ENCODE results near the gene CUEDC1.
"Not testable (repeated sequence)": the region's sequence is repeated elsewhere in the genome, so short reads cannot be mapped to it uniquely, and the experiment has no call there.

The CUEDC1 gene

DNA sequence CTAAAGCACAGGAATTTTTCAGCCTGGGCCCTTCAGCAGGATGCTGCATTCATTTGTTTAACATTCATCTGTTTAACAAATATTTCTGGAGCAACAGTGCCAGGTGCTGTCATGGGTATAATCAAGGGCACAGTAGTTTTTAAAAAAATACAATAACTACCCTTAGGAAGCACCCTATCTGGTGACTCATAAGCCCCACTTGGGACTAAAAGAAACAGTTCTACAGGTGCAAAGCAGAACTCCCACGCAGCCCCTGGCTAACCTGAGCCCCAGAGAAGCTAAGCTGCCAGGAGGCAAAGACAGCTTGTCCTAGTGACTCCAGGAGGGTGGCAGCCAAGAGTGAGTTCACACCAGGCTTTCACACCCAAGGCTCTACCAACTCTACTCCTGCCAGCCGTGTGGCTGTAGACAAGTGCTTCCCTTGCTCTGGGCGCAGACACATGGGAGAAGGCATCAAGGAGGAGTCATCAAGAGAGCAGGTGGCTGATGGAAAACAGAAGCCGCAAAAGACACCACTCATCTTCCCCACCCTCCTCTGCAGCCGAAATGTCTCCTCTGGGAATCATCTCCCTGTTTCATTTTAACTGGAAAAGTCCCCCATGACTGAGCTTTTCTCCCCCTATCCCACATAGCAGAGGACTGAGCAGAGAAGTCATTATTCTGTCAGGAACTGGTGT, 14.4 kb downstream of the CUEDC1 start:
- no peak for DNase-seq (ENCODE audit: low read depth in 1 of 2, low spot score in 1 of 2)

GRCh38 chr17:57940231-57940630, 15.0 kb downstream of the CUEDC1 start:
- no peak for DNase-seq (ENCODE audit: low read depth in 1 of 2, low spot score in 1 of 2)

DNA sequence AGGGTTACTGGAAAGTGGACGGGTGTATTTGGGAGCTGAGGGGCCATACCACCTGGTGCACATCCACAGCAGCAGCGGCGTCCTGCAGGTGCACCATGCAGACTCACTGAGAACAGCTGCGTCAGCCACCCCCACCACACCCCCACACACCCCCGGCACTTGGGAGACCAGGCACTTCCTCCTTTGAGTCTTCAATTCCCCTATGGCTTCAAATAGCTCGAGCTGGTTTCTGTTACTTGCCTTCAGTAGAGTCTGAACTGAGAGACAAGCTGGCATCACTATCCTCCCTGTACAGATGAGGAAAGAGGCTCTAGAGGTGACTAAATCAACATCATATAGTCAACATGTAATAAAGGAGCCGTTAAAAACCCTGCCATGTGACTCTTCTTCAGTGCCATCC, 15.4 kb downstream of the CUEDC1 start:
- no peak for DNase-seq (ENCODE audit: low read depth in 1 of 2, low spot score in 1 of 2)

DNA sequence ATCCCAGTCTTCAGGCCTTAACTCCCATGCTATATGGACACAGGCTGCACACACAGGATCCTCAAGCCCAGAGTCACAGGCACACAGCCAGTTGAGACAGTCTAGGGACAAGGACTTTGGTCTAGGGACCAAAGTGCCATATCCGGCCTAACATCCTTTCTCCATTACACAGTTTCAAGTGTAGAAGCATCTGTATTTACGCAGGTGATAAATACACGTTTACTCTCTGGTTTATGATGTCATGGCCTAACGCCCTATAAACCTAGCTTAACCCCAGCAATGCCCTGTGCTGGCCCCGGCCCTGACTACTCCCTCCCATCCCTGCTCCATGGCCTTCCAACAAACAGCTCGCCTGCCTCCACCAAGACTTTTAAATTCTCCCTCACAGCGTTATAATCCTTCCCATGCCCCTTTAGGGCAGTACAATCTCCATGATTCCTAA, 17.1 kb downstream of the CUEDC1 start:
- no peak for DNase-seq (ENCODE audit: low read depth in 1 of 2, low spot score in 1 of 2)

GRCh38 chr17:57937492-57937891, 17.7 kb downstream of the CUEDC1 start:
- DNase-seq (ENCODE audit: low read depth in 1 of 2, low spot score in 1 of 2): no peak

DNA sequence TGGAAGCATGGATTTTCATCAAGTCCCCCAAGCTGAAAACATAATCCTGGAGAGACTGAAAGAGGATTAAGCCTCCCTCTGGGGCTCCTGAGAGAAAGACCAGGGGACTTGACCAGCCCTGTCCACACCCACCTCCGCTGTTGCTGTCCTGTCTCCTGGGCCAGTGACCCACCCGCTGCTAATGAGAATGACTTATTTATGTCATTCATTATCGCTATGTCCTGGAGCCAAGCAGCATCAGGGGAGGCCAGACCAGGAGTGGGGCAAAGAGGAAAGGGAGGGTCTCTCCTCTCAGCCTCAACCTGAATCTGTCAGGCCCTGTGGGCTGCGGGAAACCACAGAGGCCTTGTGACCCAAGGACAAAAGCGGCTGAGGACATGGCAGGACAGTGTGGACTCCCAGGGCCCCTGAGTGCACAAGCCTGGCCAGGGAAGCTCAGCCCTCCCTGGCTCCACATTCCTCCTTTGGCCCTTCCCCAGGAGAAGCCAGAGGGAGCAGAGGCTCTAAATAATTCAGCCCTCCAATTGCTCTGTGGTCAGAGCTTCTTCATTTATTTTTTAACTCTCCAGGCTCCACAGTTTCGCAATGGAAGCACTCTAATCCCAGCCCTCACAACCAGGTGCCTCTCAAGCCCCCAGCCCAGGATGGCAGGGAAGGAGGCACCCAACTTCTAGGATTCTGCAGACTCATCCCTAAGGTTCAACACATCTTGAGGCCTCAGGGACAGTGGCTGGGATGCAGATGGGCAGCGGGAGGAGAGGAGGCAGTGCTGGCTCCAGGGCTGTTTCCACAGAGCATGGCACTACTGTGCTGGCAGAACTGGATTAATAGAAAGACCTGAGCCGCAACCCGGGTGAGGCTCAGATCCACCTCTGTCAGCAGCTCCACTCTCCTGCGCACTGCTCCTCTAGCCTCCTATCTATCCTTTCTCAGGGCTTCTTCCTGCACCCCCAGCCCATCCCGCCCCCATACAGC, 19.1 kb downstream of the CUEDC1 start:
- no peak for DNase-seq (ENCODE audit: low read depth in 1 of 2, low spot score in 1 of 2)

DNA sequence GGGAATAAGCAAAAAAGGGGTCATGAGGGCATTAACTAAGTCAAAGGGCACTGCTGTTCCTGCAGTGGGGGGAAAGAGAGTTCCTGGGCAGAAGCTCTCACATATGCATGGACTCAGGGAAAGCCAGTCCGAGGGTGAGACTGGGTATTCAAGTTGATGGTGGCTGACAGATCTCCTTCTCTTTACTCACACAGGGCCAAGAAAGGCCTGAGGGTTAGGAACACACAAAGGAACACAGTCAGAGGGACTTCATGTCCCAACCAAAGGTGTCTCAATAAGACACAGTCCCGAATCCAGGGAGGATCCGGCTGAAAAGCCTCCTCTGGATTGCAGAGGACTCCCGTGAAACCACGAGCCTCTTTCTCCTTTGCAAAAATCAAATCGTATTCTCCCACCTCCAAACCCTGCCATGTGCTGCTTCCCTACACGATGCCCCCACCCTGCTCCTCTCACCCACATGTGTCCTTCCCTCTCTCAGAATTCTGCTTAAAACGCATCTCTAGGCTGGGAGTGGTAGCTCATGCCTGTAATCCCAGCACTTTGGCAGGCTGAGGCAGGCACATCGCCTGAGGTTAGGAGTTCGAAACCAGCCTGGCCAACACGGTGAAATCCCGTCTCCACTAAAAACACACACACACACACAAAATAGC, 23.6 kb downstream of the CUEDC1 start:
- DNase-seq (ENCODE audit: low read depth in 1 of 2, low spot score in 1 of 2): no peak

DNA sequence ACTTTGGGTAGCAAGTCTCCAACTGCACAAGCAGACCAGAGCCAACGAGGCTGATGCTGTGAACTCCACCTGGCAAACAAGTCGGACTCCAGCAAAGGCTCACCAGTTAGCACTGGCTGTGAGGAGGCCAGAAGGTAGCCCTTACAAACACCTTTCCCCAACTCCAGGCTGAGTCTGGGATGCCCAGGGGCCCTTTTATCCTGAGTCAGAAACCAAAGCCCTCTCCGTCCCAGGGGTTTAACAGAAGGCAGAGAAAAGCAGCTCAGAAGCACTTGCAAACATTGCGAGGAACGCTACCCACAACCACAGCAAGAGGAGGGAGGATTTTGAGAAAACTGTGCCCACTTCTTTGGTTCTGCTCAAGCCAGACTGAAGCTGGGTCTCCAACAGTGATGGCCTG, 25.0 kb downstream of the CUEDC1 start:
- no peak for DNase-seq (ENCODE audit: low read depth in 1 of 2, low spot score in 1 of 2)

DNA sequence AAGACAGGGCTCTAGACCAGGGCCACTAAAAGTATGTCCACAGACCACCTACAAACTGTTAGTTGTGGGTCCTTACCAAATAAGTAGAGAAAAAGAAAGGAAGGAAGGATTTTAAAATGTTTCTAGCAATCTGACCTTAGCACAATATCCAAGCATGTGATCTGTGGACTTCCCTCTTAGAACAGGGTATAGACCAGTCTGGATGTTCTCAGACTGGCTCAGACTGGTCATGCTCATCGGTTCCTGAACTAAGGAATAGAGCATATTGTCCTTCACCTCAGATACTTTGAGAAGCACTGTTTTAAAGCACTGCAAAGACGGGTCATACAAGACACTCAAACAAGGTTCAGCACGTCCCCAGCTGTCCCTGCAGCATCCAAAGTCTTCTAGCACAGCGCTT, 25.8 kb downstream of the CUEDC1 start:
- no peak for DNase-seq (ENCODE audit: low read depth in 1 of 2, low spot score in 1 of 2)

DNA sequence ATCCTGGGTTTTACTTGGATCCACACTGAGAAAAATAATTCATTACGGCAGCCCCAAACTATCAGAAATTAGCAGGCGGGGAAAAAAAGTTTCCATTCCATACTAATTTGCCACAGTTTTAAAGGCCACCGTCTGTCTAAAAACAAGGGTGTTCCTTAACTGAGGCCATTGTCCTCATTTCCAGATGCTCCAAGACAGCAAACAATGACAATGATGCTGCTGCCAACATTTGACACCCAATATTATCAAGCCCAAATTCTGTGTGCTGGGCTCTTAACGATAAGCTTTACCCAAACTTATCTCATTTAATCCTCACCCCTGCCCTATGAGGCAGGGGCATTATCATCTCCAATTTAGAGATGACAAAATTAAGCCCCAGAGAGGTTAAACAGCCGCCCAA, 26.3 kb downstream of the CUEDC1 start:
- DNase-seq (ENCODE audit: low read depth in 1 of 2, low spot score in 1 of 2): no peak

GRCh38 chr17:57927048-57927723, 28.0 kb downstream of the CUEDC1 start:
- no peak for DNase-seq (ENCODE audit: low read depth in 1 of 2, low spot score in 1 of 2)

DNA sequence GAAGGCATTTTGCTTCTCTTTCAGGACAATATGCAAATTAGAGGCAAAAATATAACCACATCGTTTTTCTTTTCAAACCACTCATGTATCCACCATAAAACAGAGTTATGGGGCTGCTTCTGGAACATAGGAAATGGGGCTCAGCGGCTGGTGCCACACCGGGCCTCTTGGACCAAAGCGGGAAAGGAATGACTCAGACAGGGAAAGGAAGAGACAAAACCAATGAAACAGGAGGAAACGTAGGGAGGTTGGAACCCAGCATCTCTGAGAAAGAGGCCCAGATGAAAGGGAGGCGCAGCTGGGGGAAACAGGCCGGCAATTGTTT, 28.5 kb downstream of the CUEDC1 start:
- no peak for DNase-seq (ENCODE audit: low read depth in 1 of 2, low spot score in 1 of 2)

DNA sequence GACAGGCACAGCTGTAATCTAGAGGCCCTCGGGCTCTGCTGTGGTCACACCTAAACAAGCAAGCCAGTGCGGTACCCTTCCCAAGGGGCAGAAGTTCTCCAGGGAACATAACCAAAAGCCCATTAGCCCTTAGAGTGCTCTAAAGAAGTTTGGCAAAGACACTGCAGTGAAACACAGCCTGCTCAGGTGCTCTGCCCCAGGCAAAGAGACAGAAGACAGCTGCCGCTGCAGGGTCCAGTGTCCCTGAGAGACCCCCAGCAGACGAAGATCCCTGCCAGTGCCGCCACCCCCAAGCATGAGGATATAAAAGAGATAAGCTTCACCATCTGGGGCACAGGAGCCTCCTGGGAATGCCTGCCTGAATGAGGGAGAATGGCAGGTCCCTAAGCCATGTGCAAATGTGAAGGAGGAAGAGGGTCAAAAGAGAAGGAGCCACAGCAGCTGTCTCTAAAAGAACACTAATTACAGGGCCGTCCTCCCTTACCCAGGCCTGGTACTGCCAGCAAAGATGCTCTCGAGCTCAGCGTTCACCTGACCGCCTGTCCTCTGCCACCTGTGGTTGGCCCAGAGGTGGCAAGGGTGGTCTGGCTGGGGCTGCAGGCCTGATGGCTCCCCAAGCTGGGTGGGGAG, 29.7 kb downstream of the CUEDC1 start:
- DNase-seq (ENCODE audit: low read depth in 1 of 2, low spot score in 1 of 2): no peak

DNA sequence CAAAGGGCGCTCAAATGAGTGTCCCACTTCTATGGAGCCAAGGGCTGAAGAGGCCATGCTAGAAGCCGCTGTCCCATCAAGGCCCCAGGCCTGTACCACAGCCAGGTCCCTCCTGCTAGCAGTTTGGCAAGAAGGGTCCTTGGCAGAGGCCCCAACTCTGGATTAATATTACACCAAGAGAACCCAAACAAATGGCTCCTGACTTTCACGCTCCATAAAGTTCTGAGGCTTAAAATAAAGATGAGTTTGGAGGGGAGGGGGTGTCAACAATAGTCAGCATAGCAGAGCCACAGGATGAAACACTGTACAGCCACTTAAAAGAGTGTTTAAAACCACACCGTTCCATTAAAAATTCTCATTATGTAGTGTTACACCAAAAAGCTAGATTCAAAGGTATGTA, 30.5 kb downstream of the CUEDC1 start:
- no peak for DNase-seq (ENCODE audit: low read depth in 1 of 2, low spot score in 1 of 2)

- DNase-seq (ENCODE audit: low read depth in 1 of 2, low spot score in 1 of 2): no peak
Measured at GRCh38 chr17:57923182-57923872, 31.9 kb downstream of the CUEDC1 start.

GRCh38 chr17:57922745-57923144, 32.5 kb downstream of the CUEDC1 start:
- DNase-seq (ENCODE audit: low read depth in 1 of 2, low spot score in 1 of 2): not testable (repeated sequence)

DNA sequence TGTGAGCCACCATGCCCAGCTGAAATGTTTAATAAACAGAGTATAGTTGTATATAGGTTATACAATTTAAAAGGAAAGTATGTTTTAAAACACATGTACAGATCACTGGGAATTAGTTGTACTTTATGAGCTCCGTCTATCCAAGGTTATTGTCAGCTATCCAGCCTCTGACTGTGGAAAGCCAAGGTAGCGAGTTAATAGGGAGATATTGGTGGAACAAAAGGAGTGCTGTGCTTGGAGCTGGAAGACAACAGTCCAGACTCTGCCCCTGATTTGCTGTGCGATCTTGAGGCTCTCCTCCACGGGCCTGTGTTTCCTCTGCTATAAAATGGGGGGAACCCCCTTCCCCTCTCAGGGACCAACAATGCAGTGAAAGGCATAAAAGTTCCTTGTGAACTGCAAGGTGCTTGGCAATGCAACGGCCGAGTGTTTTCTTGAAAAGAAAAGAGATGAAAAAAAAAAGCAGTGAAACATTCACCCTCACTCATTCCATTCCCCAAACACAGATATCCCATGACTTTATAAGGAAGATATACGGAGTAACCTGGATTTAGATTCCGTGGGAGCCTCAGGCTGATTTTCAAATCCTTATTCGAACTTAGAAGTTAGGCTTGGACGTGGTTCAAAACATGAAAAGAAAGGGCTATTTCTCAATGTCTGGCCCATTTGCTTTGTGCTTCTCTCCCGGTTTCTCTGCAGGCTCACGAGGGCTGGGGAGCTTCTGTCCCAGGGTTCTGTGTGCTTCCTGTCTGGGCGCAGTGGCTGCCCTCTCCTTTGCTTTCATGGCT, 34.1 kb downstream of the CUEDC1 start:
- no peak for DNase-seq (ENCODE audit: low read depth in 1 of 2, low spot score in 1 of 2)

- DNase-seq (ENCODE audit: low read depth in 1 of 2, low spot score in 1 of 2): no peak
Measured at GRCh38 chr17:57919918-57920317, 35.3 kb downstream of the CUEDC1 start.

GRCh38 chr17:57918017-57918895, 37.0 kb downstream of the CUEDC1 start:
- DNase-seq (ENCODE audit: low read depth in 1 of 2, low spot score in 1 of 2): no peak
